K562 (cell line): ENCODE measurements around the gene DDR1. TPM values are rescaled to one million over a fixed set of nuclear protein-coding genes. Genes with fewer than 3 reads are reported as not detected.

Source experiments
- ASH1L ChIP-seq: fragments of 450-650 bp; IDR thresholded peaks from 2 replicates; pipeline ENCODE4 v1.6.1; 2018; ENCODE audit warnings: borderline replicate concordance, mild to moderate bottlenecking, low read depth; ENCODE audit not compliant: partially characterized antibody
- BCL6 ChIP-seq: fragments of 250-450 bp; sonication (Bioruptor Pico); IDR thresholded peaks from 2 replicates; pipeline ENCODE4 v1.4.0; 2020
- BCOR ChIP-seq: fragments of 450-650 bp; IDR thresholded peaks from 2 replicates; pipeline ENCODE4 v1.6.1; 2016
- CEBPB ChIP-seq: fragments of 450-650 bp; IDR thresholded peaks from 2 replicates; pipeline ENCODE4 v1.6.1; 2016; ENCODE audit warnings: missing genetic modification characterization, missing compliant biosample characterization
- COPS2 ChIP-seq: fragments of 450-650 bp; conservative IDR thresholded peaks from 2 replicates; pipeline ENCODE4 v1.6.1; 2016; ENCODE audit warnings: mild to moderate bottlenecking, moderate library complexity
- ELF2 ChIP-seq: fragments of 250-450 bp; sonication (Bioruptor Pico); IDR thresholded peaks from 2 replicates; pipeline ENCODE4 v1.5.0; 2021; ENCODE audit warnings: mild to moderate bottlenecking
- ELF4 ChIP-seq: fragments of 450-650 bp; formaldehyde crosslinking; IDR thresholded peaks from 2 replicates; pipeline ENCODE4 v1.4.0; 2022; ENCODE audit warnings: missing genetic modification characterization
- HMBOX1 ChIP-seq: sonication (generic); IDR thresholded peaks from 2 replicates; pipeline ENCODE4 v1.6.1; 2016
- HNRNPH1 ChIP-seq: fragments of 200-400 bp; formaldehyde crosslinking; optimal IDR thresholded peaks from 2 replicates; pipeline ENCODE3; 2017; ENCODE audit warnings: low read depth, mild to moderate bottlenecking, low read length, moderate library complexity
- IRF2 ChIP-seq: sonication (generic); formaldehyde crosslinking; IDR thresholded peaks from 2 replicates; pipeline ENCODE4 v1.8.1; 2022; ENCODE audit warnings: mild to moderate bottlenecking, missing genetic modification reagents
- KLF16 ChIP-seq: IDR thresholded peaks from 2 replicates; pipeline ENCODE4 v1.6.1; 2016; ENCODE audit warnings: antibody characterized with exemption
- MBD1 ChIP-seq: fragments of 250-450 bp; sonication (Bioruptor Pico); IDR thresholded peaks from 2 replicates; pipeline ENCODE4 v1.8.0; 2022; ENCODE audit warnings: inconsistent platforms
- NCOA4 ChIP-seq: fragments of 450-650 bp; IDR thresholded peaks from 2 replicates; pipeline ENCODE4 v1.6.1; 2018; ENCODE audit warnings: mild to moderate bottlenecking; ENCODE audit not compliant: partially characterized antibody
- NFXL1 ChIP-seq: fragments of 450-650 bp; formaldehyde crosslinking; IDR thresholded peaks from 2 replicates; pipeline ENCODE4 v1.4.0; 2021; ENCODE audit warnings: mild to moderate bottlenecking
- SMAD3 ChIP-seq: fragments of 450-650 bp; formaldehyde crosslinking; conservative IDR thresholded peaks from 2 replicates; pipeline ENCODE4 v1.4.0; 2020; ENCODE audit warnings: mild to moderate bottlenecking
- SMARCA4 ChIP-seq: fragments of 450-650 bp; IDR thresholded peaks from 2 replicates; pipeline ENCODE4 v1.6.1; 2016
- SUPT5H ChIP-seq: fragments of 450-650 bp; IDR thresholded peaks from 2 replicates; pipeline ENCODE4 v1.6.1; 2016
- ZBTB2 ChIP-seq: fragments of 450-650 bp; IDR thresholded peaks from 2 replicates; pipeline ENCODE4 v1.6.1; 2016; ENCODE audit warnings: antibody characterized with exemption
- ZC3H4 ChIP-seq: sonication (generic); formaldehyde crosslinking; IDR thresholded peaks from 2 replicates; pipeline ENCODE4 v1.9.0; 2021; ENCODE audit warnings: missing genetic modification reagents, borderline replicate concordance
- ZNF583 ChIP-seq: fragments of 250-450 bp; sonication (Bioruptor Pico); IDR thresholded peaks from 2 replicates; pipeline ENCODE4 v1.4.0; 2020
- polyA plus RNA-seq, 8 experiments: library from polyadenylated mRNA; depleted of rRNA in 4 of 8; stranded (reverse) in 5 of 8; unstranded in 3 of 8; fragments of >200 nt; fragmentation: Nextera tagmentation in 2 of 8; fragmentation: Illumina TruSeq in 1 of 8; extraction: Ambion mirVana in 2 of 8; extraction: Trizol in 1 of 8; gene quantifications; 2 replicates each; pipeline versions ENCODE4 v1.2.1 to v1.2.3, GENCODE V29; 2011 to 2014; ENCODE audit warnings: inconsistent platforms in 1 of 8, missing spikeins in 1 of 8
- total RNA-seq, 7 experiments: library from RNA; depleted of rRNA in 6 of 7; stranded (reverse); fragments of >200 nt in 6 of 7; fragmentation: Illumina TruSeq in 2 of 7; extraction: Trizol in 2 of 7; gene quantifications; 2 replicates each; pipeline versions ENCODE4 v1.2.1 to v1.2.3, GENCODE V29; 2011 to 2021; ENCODE audit warnings: low replicate concordance in 1 of 7
- TF ChIP-seq, protein P1 (sequence below): fragments of 200-400 bp; formaldehyde crosslinking; IDR thresholded peaks from 2 replicates; pipeline ENCODE4 v1.6.1; 2017; ENCODE audit warnings: mild to moderate bottlenecking, low read depth, low read length, moderate library complexity
- TF ChIP-seq, protein P2 (sequence below): sonication (generic); formaldehyde crosslinking; IDR thresholded peaks from 2 replicates; pipeline ENCODE4 v1.8.1; 2022; ENCODE audit warnings: missing genetic modification reagents
- TF ChIP-seq, protein P3 (sequence below): fragments of 450-650 bp; formaldehyde crosslinking; conservative IDR thresholded peaks from 2 replicates; pipeline ENCODE4 v1.4.0; 2022; ENCODE audit warnings: mild to moderate bottlenecking, missing genetic modification characterization

Gene DDR1
- total and polyA plus RNA-seq, 9 of the 15 experiments (the other 6 are each of a cell fraction or from before 2014, with no cell fraction given) = 1.4 to 44.6 (median 12.2) TPM

GRCh38 chr6:30915591-30915946 is 31.2 kb downstream of the DDR1 start (continued):
- TF ChIP-seq ELF2 (CRISPR knock-in tag) (no peak), CEBPB (tag) (no peak), SMAD3 (CRISPR knock-in tag) (no peak), SUPT5H (no peak), NFXL1 (no peak), KLF16 (0 out of 2 replicates have a peak, but pooled peaks have one; percentile 23), IRF2 (CRISPR knock-in tag) (no peak), ZNF583 (CRISPR knock-in tag) (no peak), BCL6 (CRISPR knock-in tag) (no peak), HNRNPH1 (no peak), HMBOX1 (no peak), BCOR (no peak), NCOA4 (no peak), ZBTB2 (no peak), ZC3H4 (CRISPR knock-in tag) (no peak), COPS2 (no peak), ASH1L (no peak), SMARCA4 (no peak), ELF4 (peak; percentile 31; the same call in 1 of the 2 replicates), MBD1 (CRISPR knock-in tag) (no peak)
- TF ChIP-seq, protein P1, sequence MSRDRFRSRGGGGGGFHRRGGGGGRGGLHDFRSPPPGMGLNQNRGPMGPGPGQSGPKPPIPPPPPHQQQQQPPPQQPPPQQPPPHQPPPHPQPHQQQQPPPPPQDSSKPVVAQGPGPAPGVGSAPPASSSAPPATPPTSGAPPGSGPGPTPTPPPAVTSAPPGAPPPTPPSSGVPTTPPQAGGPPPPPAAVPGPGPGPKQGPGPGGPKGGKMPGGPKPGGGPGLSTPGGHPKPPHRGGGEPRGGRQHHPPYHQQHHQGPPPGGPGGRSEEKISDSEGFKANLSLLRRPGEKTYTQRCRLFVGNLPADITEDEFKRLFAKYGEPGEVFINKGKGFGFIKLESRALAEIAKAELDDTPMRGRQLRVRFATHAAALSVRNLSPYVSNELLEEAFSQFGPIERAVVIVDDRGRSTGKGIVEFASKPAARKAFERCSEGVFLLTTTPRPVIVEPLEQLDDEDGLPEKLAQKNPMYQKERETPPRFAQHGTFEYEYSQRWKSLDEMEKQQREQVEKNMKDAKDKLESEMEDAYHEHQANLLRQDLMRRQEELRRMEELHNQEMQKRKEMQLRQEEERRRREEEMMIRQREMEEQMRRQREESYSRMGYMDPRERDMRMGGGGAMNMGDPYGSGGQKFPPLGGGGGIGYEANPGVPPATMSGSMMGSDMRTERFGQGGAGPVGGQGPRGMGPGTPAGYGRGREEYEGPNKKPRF = no peak
- TF ChIP-seq, protein P2, sequence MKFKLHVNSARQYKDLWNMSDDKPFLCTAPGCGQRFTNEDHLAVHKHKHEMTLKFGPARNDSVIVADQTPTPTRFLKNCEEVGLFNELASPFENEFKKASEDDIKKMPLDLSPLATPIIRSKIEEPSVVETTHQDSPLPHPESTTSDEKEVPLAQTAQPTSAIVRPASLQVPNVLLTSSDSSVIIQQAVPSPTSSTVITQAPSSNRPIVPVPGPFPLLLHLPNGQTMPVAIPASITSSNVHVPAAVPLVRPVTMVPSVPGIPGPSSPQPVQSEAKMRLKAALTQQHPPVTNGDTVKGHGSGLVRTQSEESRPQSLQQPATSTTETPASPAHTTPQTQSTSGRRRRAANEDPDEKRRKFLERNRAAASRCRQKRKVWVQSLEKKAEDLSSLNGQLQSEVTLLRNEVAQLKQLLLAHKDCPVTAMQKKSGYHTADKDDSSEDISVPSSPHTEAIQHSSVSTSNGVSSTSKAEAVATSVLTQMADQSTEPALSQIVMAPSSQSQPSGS (CRISPR knock-in tag) = no peak
- TF ChIP-seq, protein P3, sequence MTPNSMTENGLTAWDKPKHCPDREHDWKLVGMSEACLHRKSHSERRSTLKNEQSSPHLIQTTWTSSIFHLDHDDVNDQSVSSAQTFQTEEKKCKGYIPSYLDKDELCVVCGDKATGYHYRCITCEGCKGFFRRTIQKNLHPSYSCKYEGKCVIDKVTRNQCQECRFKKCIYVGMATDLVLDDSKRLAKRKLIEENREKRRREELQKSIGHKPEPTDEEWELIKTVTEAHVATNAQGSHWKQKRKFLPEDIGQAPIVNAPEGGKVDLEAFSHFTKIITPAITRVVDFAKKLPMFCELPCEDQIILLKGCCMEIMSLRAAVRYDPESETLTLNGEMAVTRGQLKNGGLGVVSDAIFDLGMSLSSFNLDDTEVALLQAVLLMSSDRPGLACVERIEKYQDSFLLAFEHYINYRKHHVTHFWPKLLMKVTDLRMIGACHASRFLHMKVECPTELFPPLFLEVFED = no peak
